ENCODE measurements around the gene ZNF654. TPM values are rescaled to one million over a fixed set of nuclear protein-coding genes. Genes with fewer than 3 reads are reported as not detected.

Gene ZNF654
- total RNA-seq, 1 donor from 2014 or later: 15.9 TPM

Other genes starting within 250 kb of the ZNF654 start
- 63.3 TPM for gene CGGBP1, start 250 bp upstream of the ZNF654 start, total RNA-seq
- gene C3orf38, start 90.7 kb downstream of the ZNF654 start, total RNA-seq: 22.6 TPM

All from mesenteric fat pad (tissue), 1 donor.